WERI-Rb-1 (cell line): Measurements from ENCODE around the gene CRADD.

ENCODE experiments used
- DNase-seq: peaks from one replicate; pipeline ENCODE4 v3.0.0-alpha.2; 2020
- H3K27ac ChIP-seq: fragments of 250-450 bp; sonication (Bioruptor Pico); 2 replicates; pipeline ENCODE4 v1.5.1; 2020; ENCODE audit warnings: mild to moderate bottlenecking, moderate library complexity
- H3K27me3 ChIP-seq: fragments of 250-450 bp; sonication (Bioruptor Pico); 2 replicates; pipeline ENCODE4 v1.5.1; 2021; ENCODE audit warnings: mild to moderate bottlenecking, low read depth, moderate library complexity; ENCODE audit not compliant: insufficient read depth, severe bottlenecking
- H3K36me3 ChIP-seq: fragments of 250-450 bp; sonication (Bioruptor Pico); 2 replicates; pipeline ENCODE4 v1.5.1; 2020; ENCODE audit warnings: mild to moderate bottlenecking, moderate library complexity
- H3K4me3 ChIP-seq: 2 replicates; pipeline ENCODE4 v1.5.1; 2011; ENCODE audit warnings: low read depth, mild to moderate bottlenecking, control low read depth, low read length
- H3K9me3 ChIP-seq: fragments of 250-450 bp; sonication (Bioruptor Pico); 2 replicates; pipeline ENCODE4 v1.5.1; 2021; ENCODE audit warnings: mild to moderate bottlenecking, moderate library complexity; ENCODE audit not compliant: severe bottlenecking
- TF ChIP-seq, protein P1 (sequence below): IDR thresholded peaks from 2 replicates; pipeline ENCODE4 v1.5.1; 2011; ENCODE audit warnings: low read depth, mild to moderate bottlenecking, control low read depth, inconsistent platforms, low read length

Gene CRADD

DNA sequence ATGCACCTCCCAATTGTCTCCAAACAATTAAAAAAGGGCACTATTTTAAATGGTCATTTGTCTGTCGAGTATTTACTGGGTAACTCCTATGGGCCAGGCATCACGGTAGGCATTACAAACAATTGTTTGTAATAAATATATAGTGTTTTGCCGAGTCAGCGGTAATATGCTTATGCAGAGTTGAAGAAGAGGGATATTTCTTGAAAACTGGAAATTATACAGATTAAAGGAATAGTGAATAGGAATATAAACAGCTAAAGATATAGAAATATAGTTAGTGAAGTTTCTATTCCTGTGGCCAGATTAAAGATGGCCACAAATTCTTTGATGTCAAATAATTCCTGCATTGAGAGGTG lies 13.5 kb upstream of the CRADD start:
- H3K27me3 ChIP-seq, result no peaks in the 10 kb centered on the region
- TF ChIP-seq, protein P1, sequence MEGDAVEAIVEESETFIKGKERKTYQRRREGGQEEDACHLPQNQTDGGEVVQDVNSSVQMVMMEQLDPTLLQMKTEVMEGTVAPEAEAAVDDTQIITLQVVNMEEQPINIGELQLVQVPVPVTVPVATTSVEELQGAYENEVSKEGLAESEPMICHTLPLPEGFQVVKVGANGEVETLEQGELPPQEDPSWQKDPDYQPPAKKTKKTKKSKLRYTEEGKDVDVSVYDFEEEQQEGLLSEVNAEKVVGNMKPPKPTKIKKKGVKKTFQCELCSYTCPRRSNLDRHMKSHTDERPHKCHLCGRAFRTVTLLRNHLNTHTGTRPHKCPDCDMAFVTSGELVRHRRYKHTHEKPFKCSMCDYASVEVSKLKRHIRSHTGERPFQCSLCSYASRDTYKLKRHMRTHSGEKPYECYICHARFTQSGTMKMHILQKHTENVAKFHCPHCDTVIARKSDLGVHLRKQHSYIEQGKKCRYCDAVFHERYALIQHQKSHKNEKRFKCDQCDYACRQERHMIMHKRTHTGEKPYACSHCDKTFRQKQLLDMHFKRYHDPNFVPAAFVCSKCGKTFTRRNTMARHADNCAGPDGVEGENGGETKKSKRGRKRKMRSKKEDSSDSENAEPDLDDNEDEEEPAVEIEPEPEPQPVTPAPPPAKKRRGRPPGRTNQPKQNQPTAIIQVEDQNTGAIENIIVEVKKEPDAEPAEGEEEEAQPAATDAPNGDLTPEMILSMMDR, result no peak
- H3K36me3 ChIP-seq, result no peaks in the 10 kb centered on the region
- H3K9me3 ChIP-seq, result no peaks in the 10 kb centered on the region
- H3K4me3 ChIP-seq, result no peak overlapping the region
- DNase-seq, result no peak
- no peak overlapping the region for H3K27ac ChIP-seq

DNA sequence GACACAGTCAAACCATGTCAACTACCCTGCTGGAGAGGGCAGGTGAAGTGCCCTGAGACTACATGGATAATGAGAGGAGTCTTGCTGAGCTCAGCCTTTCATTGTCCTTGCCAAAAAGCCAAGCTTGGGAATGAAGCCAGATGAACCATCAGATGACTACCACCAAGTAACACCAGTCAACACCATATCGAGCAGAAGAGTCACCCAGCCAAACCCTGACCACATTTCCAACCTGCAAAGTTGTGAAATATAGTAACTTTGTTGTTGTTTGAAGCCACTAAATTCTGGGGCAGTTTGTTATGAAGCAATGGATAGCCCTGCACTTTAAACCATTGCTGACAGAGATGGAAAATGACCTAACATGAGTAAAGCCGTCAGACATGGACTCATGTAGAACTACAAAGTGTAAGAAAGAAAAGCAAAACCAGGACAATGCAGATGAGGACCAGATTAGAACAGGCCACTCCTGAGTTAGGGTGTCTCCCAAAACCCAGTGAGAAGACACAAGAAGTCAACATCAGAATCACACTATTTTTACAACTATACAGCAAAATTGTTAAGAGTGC lies 12.5 kb upstream of the CRADD start:
- Histone ChIP-seq H3K27ac (no peak overlapping the region), H3K27me3 (no peaks in the 10 kb centered on the region), H3K9me3 (no peaks in the 10 kb centered on the region), H3K4me3 (no peak overlapping the region), H3K36me3 (no peaks in the 10 kb centered on the region)
- no peak for DNase-seq
- TF ChIP-seq, protein P1, result no peak

DNA sequence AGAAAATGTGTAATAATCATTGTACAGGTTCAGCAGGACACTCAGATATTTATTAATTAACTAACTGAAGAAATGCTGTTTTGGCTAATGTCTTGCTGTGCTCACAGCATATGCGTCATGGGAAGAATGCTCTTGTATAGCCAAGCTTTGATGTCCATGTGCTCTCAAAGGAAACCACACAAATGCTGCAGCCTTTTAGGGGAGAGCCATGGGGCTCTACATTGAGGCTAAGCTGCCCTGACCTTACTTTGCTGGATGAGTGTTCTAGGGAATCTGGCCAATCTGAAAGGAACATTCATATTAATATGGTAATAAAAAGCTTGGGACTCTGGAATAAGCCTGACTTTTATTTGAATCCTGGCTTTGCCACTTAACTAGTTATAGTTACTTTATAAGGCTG lies 9.5 kb upstream of the CRADD start:
- Histone ChIP-seq H3K9me3 (no peaks in the 10 kb centered on the region), H3K27ac (no peak overlapping the region), H3K36me3 (no peaks in the 10 kb centered on the region), H3K27me3 (no peaks in the 10 kb centered on the region), H3K4me3 (no peak overlapping the region)
- TF ChIP-seq, protein P1, result no peak
- no peak for DNase-seq

DNA sequence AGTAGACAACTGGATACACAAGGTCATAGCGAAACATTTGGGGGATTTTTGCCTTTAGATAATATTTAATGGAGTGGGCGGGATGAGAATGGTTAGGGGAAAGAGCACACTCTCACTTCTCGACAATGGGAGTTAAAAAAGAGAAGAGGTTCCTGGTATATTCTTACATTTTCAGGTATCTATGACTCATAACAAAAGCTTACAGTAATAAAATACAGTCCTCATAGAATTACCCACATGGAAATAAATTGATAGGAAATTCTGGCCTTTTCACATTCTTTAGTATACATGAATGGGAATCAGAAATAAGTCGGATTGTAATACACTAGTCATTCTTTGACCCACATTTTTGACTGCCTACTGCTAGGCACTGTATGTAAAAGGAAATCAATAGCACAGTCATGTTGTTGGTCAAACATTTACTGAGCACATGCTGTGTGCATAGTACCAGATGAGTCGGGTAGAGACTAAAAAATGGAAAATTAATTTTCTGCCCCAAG lies 8.2 kb upstream of the CRADD start:
- TF ChIP-seq, protein P1, result no peak
- no peak for DNase-seq
- no peak overlapping the region for H3K27ac ChIP-seq
- H3K36me3 ChIP-seq, result no peaks in the 10 kb centered on the region
- H3K9me3 ChIP-seq, result no peaks in the 10 kb centered on the region
- H3K27me3 ChIP-seq, result no peaks in the 10 kb centered on the region
- H3K4me3 ChIP-seq, result no peak overlapping the region

DNA sequence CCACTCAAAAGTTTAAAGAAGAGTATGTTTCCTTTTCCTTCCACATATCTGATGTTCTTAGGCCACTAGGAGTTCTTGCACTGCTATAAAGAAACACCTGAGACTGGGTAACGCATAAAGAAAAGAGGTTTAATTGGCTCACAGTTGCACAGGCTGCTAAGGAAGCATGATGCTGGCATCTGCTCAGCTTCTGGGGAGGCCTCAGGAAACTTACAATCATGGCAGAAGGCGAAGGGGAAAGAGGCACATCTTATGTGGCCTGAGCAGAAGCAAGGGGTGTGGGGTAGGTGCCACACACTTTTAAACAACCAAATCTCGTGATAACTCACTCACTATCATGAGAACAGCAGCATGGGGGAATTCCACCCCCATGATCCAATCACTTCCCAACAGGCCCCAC lies 7.7 kb upstream of the CRADD start:
- Histone ChIP-seq H3K27ac (no peak overlapping the region), H3K36me3 (no peaks in the 10 kb centered on the region), H3K9me3 (no peaks in the 10 kb centered on the region), H3K27me3 (no peaks in the 10 kb centered on the region), H3K4me3 (no peak overlapping the region)
- TF ChIP-seq, protein P1, result no peak
- DNase-seq, result no peak

DNA sequence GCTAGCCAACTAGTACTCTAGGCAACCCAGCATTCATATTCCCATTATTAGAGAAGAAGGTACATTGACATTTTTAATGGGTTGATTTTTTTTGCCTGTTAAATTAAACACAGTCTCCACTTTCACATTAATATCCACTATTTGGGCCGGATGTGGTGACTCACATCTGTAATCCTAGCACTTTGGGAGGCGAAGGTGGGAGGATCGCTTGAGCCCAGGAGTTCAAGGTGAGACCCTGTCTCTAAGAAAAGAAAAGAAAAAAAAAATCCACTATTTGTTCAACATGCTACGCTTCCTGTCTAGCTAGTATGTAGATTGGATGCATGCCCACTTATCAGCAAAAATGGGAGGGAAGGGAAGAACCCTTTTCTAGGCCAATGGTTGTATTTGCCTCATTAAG lies 7.1 kb upstream of the CRADD start:
- H3K36me3 ChIP-seq, result no peaks in the 10 kb centered on the region
- H3K27ac ChIP-seq, result no peak overlapping the region
- no peak overlapping the region for H3K4me3 ChIP-seq
- no peak for DNase-seq
- no peaks in the 10 kb centered on the region for H3K27me3 ChIP-seq
- TF ChIP-seq, protein P1, result no peak
- no peaks in the 10 kb centered on the region for H3K9me3 ChIP-seq
